Keratinocyte (primary cell): Measurements from ENCODE around the gene HID1. TPM values are rescaled to one million over a fixed set of nuclear protein-coding genes. Genes with fewer than 3 reads are reported as not detected.

ENCODE experiments used
- DNase-seq: peaks from one replicate; pipeline ENCODE4 v3.0.0-alpha.2; 2011; ENCODE audit warnings: low read depth, missing footprints, low spot score
- FAIRE-seq: peaks from 2 replicates; lab custom pipeline; 2011; peaks lifted over from hg19 to GRCh38; lab: Jason Lieb, UNC
- H2AFZ ChIP-seq: 2 replicates; pipeline ENCODE4 v1.6.0; 2012; ENCODE audit warnings: low read length, control low read depth, inconsistent platforms; ENCODE audit not compliant: control insufficient read depth
- H3K27ac ChIP-seq: 2 replicates; pipeline ENCODE4 v1.5.1; 2011; ENCODE audit warnings: low read length; ENCODE audit not compliant: control insufficient read depth, insufficient read depth
- H3K27me3 ChIP-seq: 3 replicates; pipeline ENCODE4 v1.6.0; 2011; ENCODE audit warnings: low read length; ENCODE audit not compliant: control insufficient read depth, insufficient read depth; ENCODE audit errors: extremely low read depth
- H3K36me3 ChIP-seq, 2 experiments: 2 replicates in 1 of 2; 3 replicates in 1 of 2; pipeline ENCODE4 v1.5.1; 2011; ENCODE audit warnings: low read length in 2 of 2, mild to moderate bottlenecking in 1 of 2; ENCODE audit not compliant: control insufficient read depth in 2 of 2, insufficient read depth in 2 of 2; ENCODE audit errors: extremely low read depth in 1 of 2
- H3K4me1 ChIP-seq: 3 replicates; pipeline ENCODE4 v1.5.1; 2011; ENCODE audit warnings: low read length; ENCODE audit not compliant: control insufficient read depth, insufficient read depth; ENCODE audit errors: extremely low read depth
- H3K4me2 ChIP-seq: 3 replicates; pipeline ENCODE4 v1.6.0; 2011; ENCODE audit warnings: low read depth, low read length; ENCODE audit not compliant: control insufficient read depth, insufficient read depth; ENCODE audit errors: extremely low read depth
- H3K4me3 ChIP-seq, 3 experiments: fragments of 200-600 bp in 1 of 3; sonication (generic) in 1 of 3; 2 replicates in 2 of 3; 3 replicates in 1 of 3; pipeline ENCODE4 v1.5.1; 2011 to 2016; ENCODE audit warnings: low read length in 3 of 3, mild to moderate bottlenecking in 3 of 3, control low read depth in 2 of 3, inconsistent platforms in 1 of 3, low read depth in 1 of 3, mixed read lengths in 1 of 3, mixed run types in 1 of 3, moderate library complexity in 1 of 3; ENCODE audit not compliant: control insufficient read depth in 2 of 3, insufficient read depth in 2 of 3; ENCODE audit errors: extremely low read depth in 1 of 3
- H3K79me2 ChIP-seq: 2 replicates; pipeline ENCODE4 v1.6.0; 2012; ENCODE audit warnings: low read length; ENCODE audit not compliant: control insufficient read depth, insufficient read depth
- H3K9ac ChIP-seq: 3 replicates; pipeline ENCODE4 v1.6.0; 2011; ENCODE audit warnings: low read length; ENCODE audit not compliant: control insufficient read depth, insufficient read depth; ENCODE audit errors: extremely low read depth
- H3K9me1 ChIP-seq: 3 replicates; pipeline ENCODE4 v1.6.0; 2011; ENCODE audit warnings: low read length; ENCODE audit not compliant: control insufficient read depth, insufficient read depth; ENCODE audit errors: extremely low read depth
- H3K9me3 ChIP-seq: 2 replicates; pipeline ENCODE4 v1.5.1; 2012; ENCODE audit warnings: low read depth, low read length; ENCODE audit not compliant: control insufficient read depth
- H4K20me1 ChIP-seq: 3 replicates; pipeline ENCODE4 v1.6.0; 2011; ENCODE audit warnings: low read length; ENCODE audit not compliant: control insufficient read depth, insufficient read depth; ENCODE audit errors: extremely low read depth
- CTCF ChIP-seq, 3 experiments: IDR thresholded peaks in 1 of 3; conservative IDR thresholded peaks in 1 of 3; optimal IDR thresholded peaks in 1 of 3; 2 replicates in 2 of 3; 3 replicates in 1 of 3; pipeline versions ENCODE3 to v1.5.1; 2011; ENCODE audit warnings: low read length in 3 of 3, mild to moderate bottlenecking in 3 of 3, moderate library complexity in 2 of 3, control low read depth in 1 of 3, inconsistent platforms in 1 of 3; ENCODE audit not compliant: insufficient read depth in 2 of 3; ENCODE audit errors: extremely low read depth in 1 of 3
- EZH2 ChIP-seq: IDR thresholded peaks from one replicate; pipeline ENCODE4 v1.6.1; 2012; ENCODE audit warnings: inconsistent platforms, mild to moderate bottlenecking, low read length, moderate library complexity
- dilution Hi-C: fragments of 300-500 bp; cut with MboI; formaldehyde crosslinking; loops from one replicate; pipeline ENCODE4 v1.7.0; 2020; ENCODE audit warnings: low sequenced_read_pairs; ENCODE audit not compliant: extremely low pct_ligation_motif_present
- polyA plus RNA-seq, 5 experiments: library from polyadenylated mRNA; depleted of rRNA in 3 of 5; stranded (reverse) in 3 of 5; stranded (forward) in 1 of 5; unstranded in 1 of 5; fragments of >200 nt; gene quantifications; 1 replicate in 1 of 5; 2 replicates in 3 of 5; 3 replicates in 1 of 5; pipeline versions ENCODE4 v1.2.1 to v1.2.3, GENCODE V29; 2011 to 2012; ENCODE audit warnings: missing spikeins in 2 of 5, low read depth in 1 of 5, low replicate concordance in 1 of 5

The HID1 gene
- polyA plus RNA-seq, 1 donor (not counting 4 experiments of a cell fraction or from before 2014, with no cell fraction given): 0.33 TPM

- no peak overlapping the region for H3K4me2 ChIP-seq
Observed at GRCh38 chr17:74945543-74945942, 27.0 kb downstream of the HID1 start.

GRCh38 chr17:74943808-74944522, 28.6 kb downstream of the HID1 start:
- peak; percentile 97 for DNase-seq
- peak overlapping the region; percentile 66 for H3K27ac ChIP-seq

More at GRCh38 chr17:74945543-74945942, 27.0 kb downstream of the HID1 start:
- DNase-seq (no peak), FAIRE-seq (no peak)
- Histone ChIP-seq H3K36me3 (no peaks in the 10 kb centered on the region), H3K27ac (no peak overlapping the region), H3K27me3 (no peaks in the 10 kb centered on the region), H3K9ac (no peak overlapping the region), H3K4me3 (no peak overlapping the region), H3K9me1 (no peaks in the 10 kb centered on the region), H3K79me2 (no peaks in the 10 kb centered on the region), H4K20me1 (no peaks in the 10 kb centered on the region), H3K4me1 (peaks cover 19% of the 10 kb centered on the region), H2AFZ (no peak overlapping the region), H3K9me3 (no peaks in the 10 kb centered on the region)
- dilution Hi-C loops: no loop called here
- TF ChIP-seq EZH2 (no peak), CTCF (optimal IDR thresholded peaks at IDR 0.05 in 1 of 3, IDR thresholded peaks at IDR 0.05 in 1 of 3, conservative IDR thresholded peaks at IDR 0.05 in 1 of 3; ENCODE audit: extremely low read depth in 1 of 3, insufficient read depth in 2 of 3, low read length in 3 of 3) (no peak)

More at GRCh38 chr17:74943808-74944522, 28.6 kb downstream of the HID1 start:
- Histone ChIP-seq H3K4me1 (peaks cover 19% of the 10 kb centered on the region), H3K79me2 (no peaks in the 10 kb centered on the region), H2AFZ (no peak overlapping the region), H3K9me3 (no peaks in the 10 kb centered on the region), H3K4me3 (peak overlapping the region in 2 of 3 experiments; percentile 6 to 8), H3K9me1 (no peaks in the 10 kb centered on the region), H3K9ac (peak overlapping the region; percentile 55), H3K36me3 (no peaks in the 10 kb centered on the region), H3K4me2 (peak overlapping the region; percentile 57), H3K27me3 (no peaks in the 10 kb centered on the region), H4K20me1 (no peaks in the 10 kb centered on the region)
- dilution Hi-C loops: no loop called here
- TF ChIP-seq EZH2: no peak
- FAIRE-seq: peak; percentile 94
